GM18858 (cell line): ENCODE results near the gene TWIST1.

Source experiments
- ATAC-seq: cut with Tn5 transposase; IDR thresholded peaks from one replicate; pipeline ENCODE4 v1.9.1; 2021; ENCODE audit not compliant: unreplicated experiment

TWIST1 gene

DNA sequence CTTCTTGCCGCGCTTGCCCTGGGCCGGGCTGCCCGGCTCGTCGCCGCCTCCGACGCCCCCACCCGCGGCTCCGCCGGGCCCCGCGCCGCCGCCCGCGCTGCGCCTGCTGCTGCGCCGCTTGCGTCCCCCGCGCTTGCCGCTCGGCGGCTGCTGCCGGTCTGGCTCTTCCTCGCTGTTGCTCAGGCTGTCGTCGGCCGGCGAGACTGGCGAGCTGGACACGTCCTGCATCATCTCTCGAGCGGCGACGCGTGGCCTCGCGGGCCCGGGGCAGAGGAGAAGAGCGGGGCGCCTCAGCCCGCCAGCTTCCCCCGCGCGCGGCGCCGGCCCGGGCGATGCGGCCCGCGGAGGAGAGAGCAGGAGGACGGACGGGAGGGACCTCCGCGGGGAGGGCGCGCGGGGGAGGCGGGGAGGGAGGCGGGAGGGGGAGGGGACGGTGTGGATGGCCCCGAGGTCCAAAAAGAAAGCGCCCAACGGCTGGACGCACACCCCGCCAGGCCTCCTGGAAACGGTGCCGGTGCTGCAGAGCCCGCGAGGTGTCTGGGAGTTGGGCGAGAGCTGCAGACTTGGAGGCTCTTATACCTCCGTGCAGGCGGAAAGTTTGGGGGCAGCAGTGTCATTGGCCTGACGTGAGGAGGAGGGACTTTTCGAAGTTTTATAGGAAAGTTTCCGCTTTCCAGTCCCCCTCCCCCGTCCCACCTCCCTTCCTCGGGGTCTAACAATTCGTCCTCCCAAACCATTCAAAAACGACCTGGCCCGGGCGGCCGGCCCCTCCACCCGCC is at the start of gene TWIST1:
TWIST1 (minus strand) TSS at position 546 of the 779 bp plus-strand sequence; CDS start at position 231, 315 bp downstream.
- ATAC-seq = no peak

DNA sequence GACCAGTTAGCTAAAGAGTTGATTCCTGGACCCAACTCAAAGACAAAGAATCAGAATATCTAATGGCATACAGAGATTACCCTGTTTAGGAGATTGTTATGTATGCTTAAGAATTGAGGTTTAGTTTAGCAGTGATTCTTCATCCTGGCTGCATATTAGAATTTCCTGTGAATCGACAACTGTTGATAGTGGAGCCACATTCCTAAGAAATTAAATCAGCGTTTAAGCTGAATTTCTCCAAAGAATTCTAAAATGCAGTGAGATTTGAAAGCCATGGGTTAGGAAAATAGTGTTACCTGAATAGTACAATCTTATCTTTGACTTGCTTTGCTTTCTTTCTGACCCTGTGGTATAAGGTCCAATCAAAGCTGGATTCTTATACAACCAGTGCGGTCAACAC is 44.2 kb upstream of the TWIST1 start:
- no peak for ATAC-seq

DNA sequence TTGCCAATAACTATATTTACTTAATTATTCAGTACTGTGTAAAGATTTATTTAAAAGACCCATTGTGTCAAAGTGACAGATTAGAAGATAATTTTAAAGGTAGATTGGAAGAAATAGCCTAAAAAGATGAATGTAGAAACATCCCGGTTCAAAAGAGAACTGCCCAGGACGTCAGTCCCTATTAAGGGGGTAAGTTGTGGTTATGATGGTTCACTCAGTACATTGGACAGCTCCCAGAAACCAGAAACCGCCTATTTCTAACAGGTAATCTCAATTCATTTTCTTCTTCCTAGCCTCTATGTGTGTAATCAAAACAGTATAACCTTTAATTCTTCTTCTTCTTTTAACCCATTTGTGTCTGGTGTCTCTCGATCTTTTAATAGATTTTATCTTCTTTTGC is 29.3 kb upstream of the TWIST1 start:
- ATAC-seq = no peak

DNA sequence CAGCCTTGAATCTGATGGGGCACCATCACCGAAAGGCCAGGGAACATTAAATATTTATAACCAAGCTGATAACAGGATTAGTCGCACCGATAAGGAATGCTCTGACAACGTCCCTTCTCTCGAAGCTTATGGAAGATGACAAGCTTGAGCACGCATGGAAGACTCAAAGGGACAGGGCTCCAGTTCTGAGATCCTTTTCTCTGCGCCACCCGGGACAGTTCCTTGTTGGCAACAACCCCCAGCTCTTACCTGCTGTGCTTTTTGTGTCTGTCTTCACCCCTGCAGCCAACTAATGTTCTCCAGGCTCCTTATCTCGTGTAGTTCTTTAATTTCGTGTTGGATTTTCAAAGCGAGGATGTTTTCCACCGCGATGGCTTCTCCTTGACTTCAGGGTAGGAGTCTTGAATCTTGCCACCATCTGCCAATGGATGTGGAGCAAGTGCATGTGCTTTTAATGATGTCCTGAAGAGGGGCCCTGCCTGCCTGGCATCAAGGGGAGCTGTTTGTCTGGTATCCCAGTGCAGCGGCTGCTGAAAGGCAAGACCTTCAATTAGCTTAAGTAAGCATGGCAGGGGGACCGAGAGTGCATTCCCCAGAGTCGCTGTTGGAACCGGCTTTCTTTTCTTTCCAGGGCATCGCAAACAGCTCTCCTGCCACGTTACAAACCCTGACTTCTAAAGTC is 28.1 kb upstream of the TWIST1 start:
- no peak for ATAC-seq

DNA sequence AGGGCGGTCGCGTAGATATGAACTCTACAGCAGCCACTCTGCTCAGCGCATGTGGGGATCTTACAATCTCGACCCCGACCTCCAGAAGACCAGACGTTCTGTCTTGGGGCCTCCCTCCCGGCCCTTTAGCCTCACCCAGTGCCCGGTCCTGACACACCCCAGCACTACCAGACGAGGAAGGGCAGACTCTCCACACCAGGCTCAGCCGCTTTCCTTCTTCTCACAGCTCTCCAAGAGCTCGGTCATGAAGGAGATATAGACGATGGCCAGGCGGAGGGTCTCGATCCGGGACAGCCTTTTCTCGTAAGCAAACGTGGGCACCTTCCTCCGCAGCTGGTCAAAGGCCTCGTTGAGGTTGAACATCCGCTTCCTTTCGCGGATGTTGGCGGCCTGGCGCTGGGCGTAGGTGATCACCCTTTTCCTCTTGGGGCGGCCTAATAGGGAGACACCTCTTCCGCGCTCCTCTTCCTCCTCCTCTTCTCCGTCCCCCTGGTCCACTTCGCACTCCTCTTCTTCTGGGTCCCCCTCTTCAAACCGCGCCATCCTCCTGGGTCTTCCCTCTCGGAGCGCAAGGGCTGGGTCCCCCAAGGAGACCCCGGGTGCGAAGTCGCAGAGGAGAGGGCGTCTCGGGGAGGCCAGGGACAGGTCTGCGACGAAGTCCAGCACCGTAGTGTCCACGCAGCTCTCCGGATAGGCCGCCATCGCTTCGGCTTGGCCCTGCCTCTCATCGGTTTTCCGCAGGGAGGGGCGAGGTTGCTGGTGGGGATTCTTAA is 27.4 kb upstream of the TWIST1 start, which contains the start of gene FERD3L:
FERD3L (minus strand) TSS at position 761 of the 773 bp plus-strand sequence; CDS start at position 702, 59 bp downstream.
- ATAC-seq = no peak

DNA sequence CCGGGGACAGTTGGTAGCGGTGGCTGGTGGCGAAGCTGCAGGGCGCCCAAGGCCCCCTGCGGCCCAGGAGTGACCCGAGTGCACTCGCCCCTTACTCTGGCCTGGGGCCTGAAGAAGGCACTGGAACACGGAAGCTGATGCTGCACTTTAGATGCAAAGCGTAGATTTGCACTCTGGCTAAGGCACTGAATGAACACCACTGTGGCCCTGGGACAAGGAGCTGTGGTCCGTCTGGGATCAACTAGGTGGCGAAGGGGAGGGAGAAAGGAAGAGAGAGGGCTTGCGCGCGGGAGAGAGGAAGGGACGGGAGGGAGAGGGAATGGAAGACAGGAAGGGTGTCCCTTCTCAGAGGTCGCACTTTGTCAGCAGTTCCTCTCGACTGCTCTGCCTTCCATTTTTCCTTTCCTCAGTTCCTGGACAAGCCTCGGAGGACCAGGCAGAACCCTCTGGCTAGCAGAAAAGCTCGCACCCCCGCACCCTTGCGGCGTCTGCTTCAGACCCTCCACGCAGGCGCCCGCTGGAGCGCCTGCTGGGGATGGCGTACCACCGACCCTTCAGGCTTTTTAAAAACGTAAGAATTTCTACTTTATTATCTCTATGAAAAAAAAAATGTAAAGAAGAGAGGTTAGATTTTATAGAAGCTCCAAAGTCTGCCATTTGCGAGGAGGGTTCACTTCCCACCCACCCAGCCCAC is 26.6 kb upstream of the TWIST1 start:
- no peak for ATAC-seq

DNA sequence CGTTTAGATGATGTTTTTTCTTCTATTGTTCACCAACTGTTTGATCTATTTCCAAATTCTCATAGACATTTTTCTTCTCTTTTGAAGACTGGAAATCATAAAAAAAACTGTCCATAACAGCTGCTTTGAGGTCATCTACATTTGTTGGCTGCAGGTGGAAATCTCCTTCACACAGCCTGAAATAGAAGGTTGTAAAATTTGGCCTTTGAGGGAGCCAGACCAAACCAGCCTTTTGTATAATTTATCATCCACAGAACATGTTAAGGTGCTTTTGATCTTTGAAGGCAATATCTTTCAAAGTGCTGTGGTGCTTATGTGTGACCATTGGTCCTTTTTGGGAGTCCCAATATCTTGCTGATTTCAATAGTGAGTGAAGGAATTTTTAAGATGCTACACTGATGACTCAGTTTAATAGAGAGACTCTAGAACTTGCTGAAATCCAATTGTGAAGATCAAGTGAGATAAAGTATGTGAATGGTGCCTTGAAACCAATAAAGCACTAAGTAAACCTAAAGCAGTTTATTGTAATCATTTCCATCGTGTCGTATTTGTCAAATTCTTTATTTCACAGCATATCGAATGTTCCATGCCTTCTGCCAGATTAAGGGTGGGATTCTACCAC is 22.4 kb upstream of the TWIST1 start:
- no peak for ATAC-seq

DNA sequence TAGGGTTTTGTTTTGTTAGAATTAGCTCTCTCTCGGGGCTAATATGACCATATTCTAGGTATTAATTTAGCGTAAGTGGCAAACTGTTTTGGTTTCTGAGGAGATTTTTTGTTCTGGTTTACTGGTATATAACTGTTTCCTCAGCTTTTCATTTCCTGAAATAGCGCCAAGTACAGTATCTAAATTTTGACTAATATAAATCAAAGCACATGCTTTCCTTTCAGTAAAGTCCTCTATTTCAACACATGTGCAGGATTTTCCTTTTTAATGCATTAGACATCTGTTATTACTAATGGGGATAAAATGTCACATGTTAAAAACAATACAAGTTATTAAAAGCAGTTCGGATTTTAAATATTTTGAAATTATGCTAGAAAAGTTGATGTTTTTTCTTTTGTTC is 16.4 kb upstream of the TWIST1 start:
- no peak for ATAC-seq

DNA sequence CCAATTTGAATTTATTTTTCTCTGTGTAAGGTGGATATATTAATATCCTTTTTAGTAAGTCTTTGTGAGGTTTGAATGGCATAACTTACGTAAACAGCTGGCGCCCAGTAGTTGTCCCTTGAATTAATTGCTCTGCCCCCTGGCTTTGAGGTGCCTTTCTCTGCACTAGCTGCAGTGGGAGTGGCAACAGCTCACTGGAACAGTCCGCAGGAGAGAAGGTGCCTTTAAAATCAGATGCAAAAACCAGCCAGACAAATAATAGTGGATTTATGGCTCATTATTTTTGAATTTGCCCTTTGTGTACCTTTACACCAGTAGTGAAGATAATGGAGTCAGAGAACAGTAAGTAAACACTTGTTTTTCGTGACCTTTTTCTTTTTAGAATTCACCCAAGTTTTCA is 16.0 kb upstream of the TWIST1 start:
- no peak for ATAC-seq

DNA sequence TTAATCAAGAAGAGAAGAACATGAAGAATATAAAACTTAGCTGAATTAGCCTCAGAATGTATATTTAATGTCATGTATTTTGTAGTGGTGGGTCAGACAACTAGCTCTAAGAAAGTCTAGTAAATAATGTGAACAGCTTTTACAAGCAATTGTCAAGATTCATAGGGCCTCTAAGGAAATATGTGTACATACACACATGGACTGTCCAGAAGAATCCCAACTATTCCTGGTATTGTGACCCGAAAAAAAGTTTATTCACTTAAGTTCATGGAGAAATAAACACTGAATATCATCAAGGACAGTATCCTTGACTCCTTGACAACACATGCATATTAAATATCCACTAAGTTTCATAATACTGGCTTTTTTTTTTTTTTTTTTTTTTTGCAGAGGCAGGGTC is 11.4 kb upstream of the TWIST1 start:
- no peak for ATAC-seq

DNA sequence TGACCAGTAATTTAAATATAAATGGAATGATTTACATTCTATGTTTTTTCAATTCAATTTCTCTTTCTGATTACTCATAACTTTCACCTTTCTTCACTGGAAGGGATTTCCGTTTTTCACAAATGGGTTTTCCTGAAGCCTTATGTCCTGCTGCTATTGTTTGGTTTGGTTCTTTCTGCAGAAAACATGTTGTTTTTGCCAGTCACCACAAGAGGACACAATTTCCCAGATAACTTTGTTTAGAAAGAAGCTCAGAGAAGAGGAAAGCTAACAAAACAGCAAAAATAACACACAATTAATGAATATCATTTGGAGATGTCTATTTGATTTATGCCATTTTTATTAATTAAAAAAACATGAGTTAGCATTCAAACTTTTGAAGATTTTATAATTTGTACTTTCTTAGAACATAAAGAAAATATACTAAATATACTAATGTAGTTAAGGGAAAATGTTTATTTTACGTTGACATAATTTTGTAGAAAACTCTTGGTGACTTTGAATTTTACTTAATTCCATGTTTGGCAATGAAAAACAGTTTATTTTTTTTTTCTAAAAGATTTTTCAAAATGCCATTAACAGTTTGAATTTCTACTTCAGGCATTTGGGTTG is 4.6 kb upstream of the TWIST1 start:
- no peak for ATAC-seq

DNA sequence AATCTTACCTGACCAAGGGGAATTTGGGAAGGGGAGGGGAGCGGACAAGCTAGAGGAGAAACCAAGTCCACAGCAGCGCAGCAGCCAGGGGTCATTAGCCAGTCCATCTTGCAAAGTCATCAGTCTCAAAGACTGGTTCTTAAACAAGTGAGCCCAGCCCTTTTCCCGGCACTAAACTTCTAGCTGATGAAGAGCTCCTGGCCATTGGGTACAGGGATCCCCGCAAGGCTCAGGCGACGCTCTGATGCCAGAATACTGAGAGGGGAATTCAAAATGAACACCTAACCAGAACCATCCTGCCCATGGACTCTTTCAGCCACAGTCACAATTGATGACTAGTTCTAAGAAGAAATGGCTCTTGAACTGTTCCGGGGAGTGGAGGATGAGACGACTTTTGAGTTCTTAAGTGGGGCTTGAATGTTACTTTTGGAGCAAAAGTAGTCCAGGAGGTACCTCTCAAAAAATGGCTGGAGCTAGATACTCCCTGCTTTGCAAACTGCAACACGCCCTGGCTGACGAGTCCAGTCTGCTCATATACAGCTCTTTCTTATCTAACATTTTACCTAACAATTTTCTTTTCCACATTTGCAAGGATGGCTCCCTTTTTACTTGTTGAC is 2.5 kb upstream of the TWIST1 start:
- ATAC-seq = no peak

DNA sequence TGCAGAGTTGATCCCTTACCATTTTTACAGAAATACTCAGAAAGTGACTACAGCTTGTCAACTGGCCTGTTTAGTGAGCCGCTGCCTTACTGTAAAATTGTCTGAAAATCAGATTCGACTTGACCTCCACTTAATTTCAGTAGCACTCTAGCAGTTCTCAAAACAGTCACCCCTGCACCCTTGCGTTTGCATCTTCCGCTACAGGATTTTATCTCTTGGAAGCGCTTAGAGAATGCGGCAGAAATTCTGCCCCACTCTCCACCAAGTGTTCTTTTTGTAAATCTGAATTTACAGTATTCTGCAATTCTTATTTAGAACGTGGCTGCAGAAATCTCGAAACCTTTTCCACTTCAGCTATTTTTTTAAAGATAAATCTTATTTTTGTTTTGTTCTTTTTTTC is 1.9 kb upstream of the TWIST1 start:
- ATAC-seq = no peak

DNA sequence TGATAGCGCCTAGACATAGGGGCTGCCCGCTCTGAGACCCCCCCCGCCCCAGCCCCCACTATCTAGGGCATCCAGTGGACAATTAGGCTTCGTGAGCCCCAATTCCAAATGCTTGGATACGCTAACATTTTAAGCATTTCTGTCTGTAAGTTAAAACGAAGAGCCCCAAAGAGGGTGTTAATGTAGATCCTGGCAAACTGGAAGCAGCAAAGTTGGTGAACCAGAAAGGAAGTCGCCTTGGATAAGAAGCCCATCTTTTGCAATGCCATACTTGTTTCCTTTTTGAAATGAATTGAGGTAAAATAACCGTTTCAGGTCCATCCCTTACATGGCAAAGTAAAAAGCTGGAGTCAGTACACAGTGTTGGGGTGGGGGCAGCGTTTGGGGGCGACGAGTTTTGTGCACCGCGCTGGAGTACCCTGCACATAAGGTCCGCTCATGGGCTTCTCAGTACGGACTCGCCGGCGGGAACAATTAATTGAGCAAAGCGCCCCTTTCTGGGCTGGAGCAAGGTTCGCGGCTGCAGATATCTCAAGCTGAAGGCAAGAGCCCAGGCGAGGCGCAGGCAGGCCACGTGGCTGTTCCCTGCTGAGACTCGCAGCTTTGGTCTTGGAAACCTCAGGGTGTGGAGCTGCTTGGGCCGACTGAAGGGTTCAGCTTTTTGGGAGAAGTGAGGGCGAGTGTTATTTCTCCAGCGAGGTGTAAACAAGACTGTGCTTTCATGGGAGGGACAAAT is 1.4 kb upstream of the TWIST1 start:
- ATAC-seq = no peak

DNA sequence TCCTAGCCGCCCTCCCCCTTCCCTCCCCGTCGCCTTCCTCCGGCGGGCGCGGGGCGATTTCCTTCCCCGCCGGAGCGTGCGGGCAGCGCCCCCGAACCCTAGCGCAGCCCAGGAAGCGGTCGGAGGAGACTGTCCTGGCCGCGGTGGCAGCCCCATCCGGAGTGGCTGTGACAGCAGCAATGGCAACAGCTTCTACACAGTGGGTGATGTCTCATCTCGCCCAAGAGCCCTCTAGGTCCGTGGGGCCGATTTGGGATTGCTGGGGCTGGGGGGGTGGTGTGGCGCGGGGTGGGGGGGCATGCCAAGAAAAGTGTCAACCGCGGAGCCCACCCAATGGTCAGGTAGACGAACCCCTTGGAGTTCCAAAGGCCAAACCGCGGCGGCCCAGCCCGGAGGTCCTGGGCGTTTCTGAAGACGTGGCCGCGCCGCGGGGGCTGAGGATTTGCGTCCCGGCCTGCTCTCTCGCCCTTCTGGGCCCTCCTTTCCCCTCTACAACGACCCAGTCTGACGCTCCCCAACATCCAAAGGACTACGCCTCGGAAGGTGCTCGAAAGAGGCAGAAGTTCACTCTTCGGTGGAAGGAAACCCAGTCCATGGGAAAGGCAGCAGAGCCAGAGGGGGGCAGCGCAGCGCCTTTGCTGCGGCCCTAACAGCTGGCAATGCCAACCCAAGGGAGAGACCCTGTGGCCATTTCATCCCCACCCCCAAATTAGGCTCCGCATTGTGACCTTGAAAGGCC is 603 bp upstream of the TWIST1 start:
- ATAC-seq = no peak

DNA sequence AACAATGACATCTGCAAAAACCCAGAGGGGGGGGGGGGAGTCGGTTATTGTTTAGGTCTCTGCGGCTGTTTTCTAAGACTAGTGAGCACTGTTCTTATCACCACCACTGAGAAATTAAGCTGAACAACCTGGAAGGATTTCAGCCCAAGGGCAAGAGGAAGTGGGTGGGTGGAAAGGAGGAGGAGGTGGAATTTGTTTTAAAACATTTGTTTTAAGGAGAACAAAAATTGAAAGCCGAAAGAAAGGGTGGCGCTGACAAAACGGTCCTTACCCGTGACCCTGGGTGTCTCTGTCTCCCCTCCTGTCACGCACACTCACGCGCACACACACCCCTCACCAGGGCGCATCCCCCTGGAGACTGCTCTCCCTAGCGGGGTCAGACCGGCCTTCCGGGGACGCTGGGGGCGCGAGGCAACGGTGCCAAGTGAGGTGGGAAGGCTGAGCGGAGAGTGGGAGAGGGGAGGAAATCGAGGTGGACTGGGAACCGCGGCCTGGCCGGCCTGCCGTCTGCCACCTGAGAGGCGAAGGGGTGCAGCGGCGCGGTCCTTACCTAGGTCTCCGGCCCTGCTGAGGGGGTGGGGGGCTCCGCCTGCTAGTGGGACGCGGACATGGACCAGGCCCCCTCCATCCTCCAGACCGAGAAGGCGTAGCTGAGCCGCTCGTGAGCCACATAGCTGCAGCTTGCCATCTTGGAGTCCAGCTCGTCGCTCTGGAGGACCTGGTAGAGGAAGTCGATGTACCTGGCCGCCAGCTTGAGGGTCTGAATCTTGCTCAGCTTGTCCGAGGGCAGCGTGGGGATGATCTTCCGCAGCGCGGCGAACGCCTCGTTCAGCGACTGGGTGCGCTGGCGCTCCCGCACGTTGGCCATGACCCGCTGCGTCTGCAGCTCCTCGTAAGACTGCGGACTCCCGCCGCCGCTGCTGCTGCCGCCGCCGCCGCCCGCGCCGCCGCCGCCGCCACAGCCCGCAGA is 1.0 kb downstream of the TWIST1 start:
- no peak for ATAC-seq

DNA sequence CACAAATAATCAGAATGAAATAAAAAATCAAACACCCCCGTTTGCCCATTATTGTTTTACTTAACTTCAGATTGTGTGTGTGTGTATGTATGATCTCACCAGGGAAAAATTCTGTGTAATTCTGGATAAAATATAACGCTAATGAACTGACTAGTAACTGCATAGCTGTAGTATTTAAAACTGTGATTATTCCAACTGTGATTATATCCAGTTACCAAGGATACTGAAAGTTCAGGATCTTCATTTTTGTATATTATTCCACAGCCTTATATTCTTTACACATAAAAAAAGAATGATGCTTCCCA is 2.9 kb downstream of the TWIST1 start:
- no peak for ATAC-seq
